GM13977 (cell line): ENCODE results near the gene ZFYVE9.
A peak's percentile ranks its signal among the peaks of the same experiment; 100 is the strongest.
"Not testable (repeated sequence)": the region's sequence is repeated elsewhere in the genome, so short reads cannot be mapped to it uniquely, and the experiment has no call there.

Experiments
- DNase-seq: peaks from one replicate; pipeline ENCODE4 v3.0.0; 2012; ENCODE audit warnings: low spot score
- CTCF ChIP-seq: IDR thresholded peaks from 2 replicates; pipeline ENCODE4 v1.5.1; 2012; ENCODE audit warnings: mild to moderate bottlenecking, control low read depth; ENCODE audit not compliant: insufficient read depth; ENCODE audit errors: extremely low read depth, missing control alignments
- in situ Hi-C: fragments of 300-500 bp; cut with MboI; formaldehyde crosslinking; loops from one replicate; pipeline ENCODE4 v1.12.0; 2022; ENCODE audit warnings: low sequenced_read_pairs, low pct_unique_long_range_greater_than_20kb, mixed read lengths, inconsistent platforms; ENCODE audit not compliant: unreplicated experiment

ZFYVE9 gene

DNA sequence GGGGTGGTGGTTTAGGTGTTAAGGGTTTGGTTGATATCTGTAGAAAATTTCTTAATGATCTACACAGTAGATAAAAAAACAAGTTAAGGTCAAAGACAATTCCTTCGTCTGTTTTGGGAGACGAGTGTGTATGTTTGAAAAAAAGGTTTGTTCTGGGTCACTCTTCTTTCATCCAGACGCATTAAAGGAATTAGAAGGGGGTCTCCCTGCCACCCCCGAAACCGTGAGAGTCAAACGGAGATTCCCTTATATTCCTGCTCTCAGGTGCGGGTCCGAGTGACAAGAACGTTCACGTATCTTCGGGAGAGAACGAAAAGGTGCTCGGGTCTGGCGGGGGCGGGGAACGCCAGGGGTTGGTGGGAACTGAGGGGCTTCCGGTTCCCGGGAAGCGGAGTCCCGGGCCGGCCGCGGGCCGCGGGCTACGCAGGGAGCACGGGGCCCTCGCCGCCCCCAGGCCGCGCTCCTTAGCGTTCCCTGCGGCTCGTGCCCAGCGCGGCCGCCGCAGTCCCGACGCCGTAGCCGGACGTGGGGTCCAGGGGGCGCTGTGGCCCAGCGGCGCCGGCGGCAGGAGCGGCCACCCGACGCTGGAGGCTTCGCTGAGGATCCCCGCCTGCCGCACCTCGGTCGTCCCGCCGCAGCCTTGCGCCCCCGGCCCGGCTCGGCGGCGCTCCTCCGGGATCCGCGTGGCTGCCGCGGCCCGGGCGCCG, at the start of gene ZFYVE9:
Gene ZFYVE9 (plus strand): TSS at position 577 of the 707 bp plus-strand sequence. CDS start 91,118 bp downstream, outside the sequence.
- TF ChIP-seq CTCF = peak; percentile 95
- in situ Hi-C loops = loop anchor here (25.0 kb wide), 2 partner anchors 146 to 546 kb away; partner anchors contain the start of gene COA7
- peak; percentile 88 for DNase-seq

GRCh38 chr1:52094300-52094699, 47.6 kb upstream of the ZFYVE9 start:
- in situ Hi-C loops, DNase-seq: not testable (repeated sequence)

- in situ Hi-C loops = no loop called here
- no peak for TF ChIP-seq CTCF
- DNase-seq = no peak
Measured at GRCh38 chr1:52096216-52096615, 45.7 kb upstream of the ZFYVE9 start.

DNA sequence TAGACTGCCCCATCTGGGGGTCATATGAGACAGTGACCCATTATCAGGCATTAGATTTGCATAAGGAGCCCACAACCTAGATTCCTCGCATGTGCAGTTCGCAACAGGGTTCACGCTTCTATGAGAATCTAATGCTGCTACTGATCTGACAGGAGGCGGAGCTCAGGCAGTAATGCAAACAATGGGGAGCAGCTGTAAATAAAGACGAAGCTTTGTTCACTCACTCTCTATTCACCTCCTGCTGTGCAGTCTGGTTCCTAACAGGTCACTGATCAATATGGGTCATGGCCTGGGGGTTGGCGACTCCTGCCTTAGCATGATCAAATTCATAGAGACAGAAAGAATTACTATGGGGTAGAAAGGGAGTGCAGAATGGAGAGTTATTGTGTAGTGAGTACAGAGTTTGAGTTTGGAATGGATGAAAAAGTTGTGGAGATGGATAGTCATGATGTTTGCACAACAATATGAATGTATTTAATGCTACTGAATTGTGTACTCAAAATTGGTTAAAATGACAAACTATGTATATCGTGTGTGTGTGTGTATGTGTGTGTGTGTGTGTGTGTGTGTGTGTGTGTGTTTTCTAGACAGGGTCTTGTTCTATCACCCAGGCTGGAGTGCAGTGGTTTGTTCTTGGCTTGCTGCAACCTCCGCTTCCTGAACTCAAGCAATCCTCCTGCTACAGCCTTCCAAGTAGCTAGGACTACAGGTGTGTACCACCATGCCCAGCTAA, 43.6 kb upstream of the ZFYVE9 start:
- in situ Hi-C loops = no loop called here
- DNase-seq = no peak
- TF ChIP-seq CTCF = no peak

DNA sequence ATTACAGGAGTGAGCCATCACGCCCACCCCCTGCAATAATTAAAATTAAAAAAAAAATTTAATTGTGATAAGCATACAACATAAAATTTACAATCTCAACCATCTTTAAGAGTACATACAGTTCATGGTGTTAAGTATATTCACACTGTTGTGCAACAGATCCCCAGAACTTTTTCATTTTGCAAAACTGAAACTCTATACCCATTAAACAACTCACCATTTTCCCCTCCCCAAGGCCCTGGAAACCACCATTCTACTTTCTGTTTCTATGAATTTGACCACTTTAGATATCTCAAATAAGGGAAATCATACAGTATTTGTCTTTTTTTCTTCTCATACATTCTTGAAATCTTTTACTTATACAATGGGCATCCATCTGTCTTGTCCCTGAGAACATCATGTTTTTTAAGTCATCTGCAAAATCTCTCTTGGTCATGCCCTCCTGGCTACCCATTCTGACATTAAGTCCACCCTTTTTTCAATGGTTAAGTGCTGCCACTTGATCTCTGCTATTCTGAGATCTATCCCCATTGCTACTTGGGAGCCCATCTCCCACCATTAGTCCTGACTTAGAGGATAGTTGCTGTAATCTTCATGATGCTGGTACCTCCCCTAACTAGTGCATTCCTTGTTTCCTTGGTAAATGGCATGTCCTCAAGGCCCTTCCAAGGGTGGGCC, 39.4 kb upstream of the ZFYVE9 start:
- no peak for DNase-seq
- no peak for TF ChIP-seq CTCF
- in situ Hi-C loops = no loop called here

DNA sequence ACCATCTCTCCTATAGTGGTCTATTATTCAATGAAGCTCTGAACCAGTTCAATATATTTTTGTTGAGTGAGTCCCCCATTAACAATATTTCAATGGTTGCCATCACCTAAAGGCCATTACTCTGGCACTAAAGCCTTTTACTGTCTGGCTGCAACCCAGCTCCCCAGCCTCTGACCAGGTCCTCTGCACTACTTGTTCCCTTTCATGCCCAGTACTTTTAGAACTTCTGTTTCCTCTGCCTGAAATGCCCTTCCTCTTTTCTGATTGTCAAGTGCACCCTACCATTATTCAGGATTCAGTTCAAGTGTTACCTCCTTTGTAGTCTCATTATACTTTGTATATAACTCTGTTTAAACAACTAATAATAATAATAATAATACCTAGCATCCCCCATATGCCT, 30.4 kb upstream of the ZFYVE9 start:
- in situ Hi-C loops = no loop called here
- no peak for TF ChIP-seq CTCF
- DNase-seq = no peak
